ENCODE data around the gene SMG5.
"Not testable (repeated sequence)": the region's sequence is repeated elsewhere in the genome, so short reads cannot be mapped to it uniquely, and the experiment has no call there.

SMG5 gene

GRCh38 chr1:156220226-156220625, 62.4 kb downstream of the SMG5 start:
- intact Hi-C loops (cut with DNase I; ENCODE audit: low total_unique reads): no loop called here
- no peak for DNase-seq
- H3K27me3 ChIP-seq: no peaks in the 10 kb centered on the region
- H3K27ac ChIP-seq: no peak overlapping the region
- peaks cover 26 to 50% (median 37%) of the 10 kb centered on the region in 3 donors for H3K36me3 ChIP-seq
- TF ChIP-seq, protein P1, sequence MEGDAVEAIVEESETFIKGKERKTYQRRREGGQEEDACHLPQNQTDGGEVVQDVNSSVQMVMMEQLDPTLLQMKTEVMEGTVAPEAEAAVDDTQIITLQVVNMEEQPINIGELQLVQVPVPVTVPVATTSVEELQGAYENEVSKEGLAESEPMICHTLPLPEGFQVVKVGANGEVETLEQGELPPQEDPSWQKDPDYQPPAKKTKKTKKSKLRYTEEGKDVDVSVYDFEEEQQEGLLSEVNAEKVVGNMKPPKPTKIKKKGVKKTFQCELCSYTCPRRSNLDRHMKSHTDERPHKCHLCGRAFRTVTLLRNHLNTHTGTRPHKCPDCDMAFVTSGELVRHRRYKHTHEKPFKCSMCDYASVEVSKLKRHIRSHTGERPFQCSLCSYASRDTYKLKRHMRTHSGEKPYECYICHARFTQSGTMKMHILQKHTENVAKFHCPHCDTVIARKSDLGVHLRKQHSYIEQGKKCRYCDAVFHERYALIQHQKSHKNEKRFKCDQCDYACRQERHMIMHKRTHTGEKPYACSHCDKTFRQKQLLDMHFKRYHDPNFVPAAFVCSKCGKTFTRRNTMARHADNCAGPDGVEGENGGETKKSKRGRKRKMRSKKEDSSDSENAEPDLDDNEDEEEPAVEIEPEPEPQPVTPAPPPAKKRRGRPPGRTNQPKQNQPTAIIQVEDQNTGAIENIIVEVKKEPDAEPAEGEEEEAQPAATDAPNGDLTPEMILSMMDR (IDR thresholded peaks at IDR 0.05): no peak
- no peaks in the 10 kb centered on the region for H3K9me3 ChIP-seq
- no peak overlapping the region for H3K4me3 ChIP-seq
- peaks cover 0 to 14% (median 9%) of the 10 kb centered on the region in 4 donors for H3K4me1 ChIP-seq

DNA sequence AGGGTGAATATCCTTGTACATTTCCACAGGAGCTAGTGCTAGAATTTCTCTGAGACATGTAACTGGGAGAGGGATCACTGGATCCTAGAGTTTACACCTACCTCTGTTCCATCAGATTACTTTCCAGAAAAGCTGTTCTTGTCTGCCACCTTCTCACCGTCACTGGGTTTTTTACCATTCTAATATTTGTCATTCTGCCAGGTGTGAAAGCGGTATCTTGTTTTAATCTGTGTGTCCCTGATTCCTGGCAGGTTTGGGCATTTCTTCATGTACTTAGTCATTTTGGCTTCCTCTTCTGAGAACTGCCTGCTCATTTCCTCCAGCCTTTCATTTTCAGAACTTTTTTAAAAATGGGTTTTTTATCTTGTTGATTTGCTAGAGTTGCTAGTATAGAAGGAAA, 64.8 kb downstream of the SMG5 start:
- H3K9me3 ChIP-seq: no peaks in the 10 kb centered on the region
- DNase-seq: no peak
- no peak overlapping the region for H3K4me3 ChIP-seq
- peaks cover 10 to 34% (median 22%) of the 10 kb centered on the region in 3 donors for H3K36me3 ChIP-seq
- peak overlapping the region; percentile 14 to 16 for H3K27ac ChIP-seq
- H3K4me1 ChIP-seq: peaks cover 0 to 26% (median 20%) of the 10 kb centered on the region in 4 donors
- TF ChIP-seq, protein P1 (IDR thresholded peaks at IDR 0.05): no peak
- H3K27me3 ChIP-seq: no peaks in the 10 kb centered on the region
- intact Hi-C loops (cut with DNase I; ENCODE audit: low total_unique reads): no loop called here

DNA sequence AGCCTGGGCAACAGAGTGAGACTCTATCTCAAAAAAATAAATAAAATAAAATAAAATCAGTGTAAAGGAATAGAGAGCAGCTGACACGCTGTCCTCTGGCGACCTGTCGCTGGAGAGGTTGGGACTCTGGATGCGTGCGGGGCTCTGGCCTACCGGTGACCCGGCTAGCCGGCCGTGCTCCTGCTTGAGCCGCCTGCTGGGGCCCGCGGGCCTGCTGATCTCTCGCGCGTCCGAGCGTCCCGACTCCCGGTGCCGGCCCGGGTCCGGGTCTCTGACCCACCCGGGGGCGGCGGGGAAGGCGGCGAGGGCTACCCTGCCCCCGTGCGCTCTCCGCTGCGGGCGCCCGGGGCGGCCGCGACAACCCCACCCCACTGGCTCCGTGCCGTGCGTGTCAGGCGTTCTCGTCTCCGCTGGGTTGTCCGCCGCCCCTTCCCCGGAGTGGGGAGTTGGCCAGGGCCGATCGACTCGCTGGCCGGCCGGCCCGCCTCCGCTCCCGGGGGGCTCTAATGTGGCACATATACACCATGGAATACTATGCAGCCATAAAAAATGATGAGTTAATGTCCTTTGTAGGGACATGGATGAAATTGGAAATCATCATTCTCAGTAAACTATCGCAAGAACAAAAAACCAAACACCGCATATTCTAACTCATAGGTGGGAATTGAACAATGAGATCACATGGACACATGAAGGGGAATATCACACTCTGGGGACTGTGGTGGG, 66.1 kb downstream of the SMG5 start:
- H3K36me3 ChIP-seq: peaks cover 10 to 21% (median 10%) of the 10 kb centered on the region in 3 donors
- H3K9me3 ChIP-seq; H3K4me3 ChIP-seq; H3K27ac ChIP-seq; intact Hi-C loops (cut with DNase I; ENCODE audit: low total_unique reads); DNase-seq; H3K27me3 ChIP-seq: not testable (repeated sequence)
- peaks cover 0 to 31% (median 22%) of the 10 kb centered on the region in 4 donors for H3K4me1 ChIP-seq

DNA sequence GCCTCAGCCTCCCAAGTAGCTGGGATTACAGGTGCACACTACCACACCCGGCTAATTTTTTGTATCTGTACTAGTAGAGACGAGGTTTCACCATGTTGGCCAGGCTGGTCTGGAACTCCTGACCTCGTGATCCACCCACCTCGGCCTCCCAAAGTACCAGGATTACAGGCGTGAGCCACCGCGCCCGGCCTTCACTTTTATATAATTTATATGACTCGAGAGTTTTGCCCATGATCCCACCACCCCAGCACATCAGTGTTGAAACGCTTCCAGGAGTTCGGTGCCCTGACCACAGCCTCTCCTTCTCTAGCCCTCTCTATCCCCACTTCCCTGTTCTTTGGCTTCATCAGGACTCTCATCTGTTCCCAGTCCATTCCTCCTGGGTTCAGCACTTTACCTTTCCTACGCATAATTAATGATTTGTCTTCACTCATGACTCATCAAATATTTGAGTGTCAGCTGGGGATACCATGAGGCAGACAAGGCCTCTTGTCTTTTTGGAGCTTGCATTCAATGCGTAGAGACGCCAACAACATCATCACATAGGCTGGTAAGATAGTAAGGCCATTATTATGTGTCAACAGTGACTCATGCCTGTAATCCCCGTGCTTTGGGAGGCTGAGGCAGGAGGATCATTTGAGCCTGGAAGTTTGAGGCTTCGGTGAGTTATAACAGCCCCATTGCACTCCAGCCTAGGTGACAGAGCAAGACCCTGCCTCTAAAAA, 68.4 kb downstream of the SMG5 start:
- no peaks in the 10 kb centered on the region for H3K27me3 ChIP-seq
- intact Hi-C loops (cut with DNase I; ENCODE audit: low total_unique reads): loop anchor here (5.0 kb wide), 1 partner anchor 67 kb away; no protein-coding TSS in a partner anchor
- peak overlapping the region; percentile 86 to 89 for H3K27ac ChIP-seq
- peaks cover 0 to 31% (median 22%) of the 10 kb centered on the region in 4 donors for H3K4me1 ChIP-seq
- no peaks in the 10 kb centered on the region for H3K9me3 ChIP-seq
- H3K4me3 ChIP-seq: peak overlapping the region; percentile 56 to 64
- DNase-seq: no peak
- TF ChIP-seq, protein P1 (IDR thresholded peaks at IDR 0.05): no peak
- peaks cover 7 to 23% (median 8%) of the 10 kb centered on the region in 3 donors for H3K36me3 ChIP-seq

GRCh38 chr1:156213644-156213966, 69.0 kb downstream of the SMG5 start:
- peaks cover 0 to 31% (median 22%) of the 10 kb centered on the region in 4 donors for H3K4me1 ChIP-seq
- H3K9me3 ChIP-seq: no peaks in the 10 kb centered on the region
- H3K27me3 ChIP-seq: no peaks in the 10 kb centered on the region
- H3K36me3 ChIP-seq: peaks cover 7 to 29% (median 12%) of the 10 kb centered on the region in 3 donors
- intact Hi-C loops (cut with DNase I; ENCODE audit: low total_unique reads): loop anchor here (1.0 to 5.0 kb wide), 2 partner anchors 19 to 66 kb away; partner anchors contain the start of gene SLC25A44
- peak overlapping the region; percentile 56 to 64 for H3K4me3 ChIP-seq
- TF ChIP-seq, protein P1 (IDR thresholded peaks at IDR 0.05): no peak
- peak overlapping the region; percentile 86 to 89 for H3K27ac ChIP-seq
- no peak for DNase-seq

Measured in tibial artery (tissue), 4 donors.